ENCODE results near the gene ZDBF2.

Gene ZDBF2

GRCh38 chr2:206345606-206346005 lies 71.1 kb downstream of the ZDBF2 start:
- POLR2A ChIA-PET: no interaction called here
- H3K27ac ChIP-seq (ENCODE audit: extremely low read depth, low read depth, low read length): no peak overlapping the region
- CTCF ChIA-PET: no interaction called here

GRCh38 chr2:206349375-206349774 lies 74.9 kb downstream of the ZDBF2 start:
- ChIA-PET POLR2A (no interaction called here), CTCF (no interaction called here)
- Histone ChIP-seq H3K4me1 (ENCODE audit: control insufficient read depth, insufficient read depth, low read length) (no peaks in the 10 kb centered on the region), H3K27ac (ENCODE audit: extremely low read depth, low read depth, low read length) (no peak overlapping the region), H3K36me3 (ENCODE audit: control insufficient read depth in 2 of 2, insufficient read depth in 1 of 2, low read length in 2 of 2) (no peaks in the 10 kb centered on the region), H3K9me3 (ENCODE audit: control insufficient read depth, insufficient read depth, low read depth, low read length) (no peaks in the 10 kb centered on the region), H3K4me3 (ENCODE audit: low read depth, low read length) (no peak overlapping the region)
- TF ChIP-seq SETDB1 (IDR thresholded peaks at IDR 0.05; ENCODE audit: insufficient read length, low read length) (peak; percentile 48), ZNF521 (tag by site-specific recombination; IDR thresholded peaks at IDR 0.05) (no peak), ZNF585B (tag by site-specific recombination; IDR thresholded peaks at IDR 0.05) (peak; percentile 91), ZNF148 (tag by site-specific recombination; IDR thresholded peaks at IDR 0.05; ENCODE audit: borderline replicate concordance) (no peak), ZNF335 (tag by site-specific recombination; conservative IDR thresholded peaks at IDR 0.05) (no peak), OSR2 (tag by site-specific recombination; IDR thresholded peaks at IDR 0.05) (no peak)

More at GRCh38 chr2:206345606-206346005, 71.1 kb downstream of the ZDBF2 start:
- H3K9me3 ChIP-seq (ENCODE audit: control insufficient read depth, insufficient read depth, low read depth, low read length): no peaks in the 10 kb centered on the region
- H3K36me3 ChIP-seq (ENCODE audit: control insufficient read depth in 2 of 2, insufficient read depth in 1 of 2, low read length in 2 of 2): no peaks in the 10 kb centered on the region
- no peak overlapping the region for H3K4me3 ChIP-seq (ENCODE audit: low read depth, low read length)
- no peaks in the 10 kb centered on the region for H3K4me1 ChIP-seq (ENCODE audit: control insufficient read depth, insufficient read depth, low read length)
- TF ChIP-seq ZSCAN4 (tag by site-specific recombination; IDR thresholded peaks at IDR 0.05) (no peak), ZNF133 (tag by site-specific recombination; IDR thresholded peaks at IDR 0.05) (no peak), ZNF658 (tag by site-specific recombination; IDR thresholded peaks at IDR 0.05) (no peak), ZNF311 (tag by site-specific recombination; IDR thresholded peaks at IDR 0.05; ENCODE audit: borderline replicate concordance) (no peak), FEZF1 (tag by site-specific recombination; IDR thresholded peaks at IDR 0.05) (no peak), ZNF37A (tag by site-specific recombination; IDR thresholded peaks at IDR 0.05) (no peak), INSM2 (tag by site-specific recombination; IDR thresholded peaks at IDR 0.05) (no peak), GLI2 (tag by site-specific recombination; IDR thresholded peaks at IDR 0.05; ENCODE audit: borderline replicate concordance, low read depth) (no peak), ZNF792 (tag by site-specific recombination; IDR thresholded peaks at IDR 0.05) (no peak), ZBTB44 (tag by site-specific recombination; IDR thresholded peaks at IDR 0.05) (no peak), EGR2 (tag by site-specific recombination; IDR thresholded peaks at IDR 0.05; ENCODE audit: low read depth) (no peak)
